HEK293T (cell line): ENCODE measurements around the gene HDAC5.

Experiments
- ARNT ChIP-seq: fragments of 450-650 bp; IDR thresholded peaks from 2 replicates; pipeline ENCODE4 v1.6.1; 2017; ENCODE audit warnings: mild to moderate bottlenecking
- BHLHE40 ChIP-seq: fragments of 450-650 bp; IDR thresholded peaks from 2 replicates; pipeline ENCODE4 v1.6.1; 2016; ENCODE audit warnings: mild to moderate bottlenecking, moderate library complexity, borderline replicate concordance
- ELF4 ChIP-seq: fragments of 450-650 bp; IDR thresholded peaks from 2 replicates; pipeline ENCODE4 v1.6.1; 2017; ENCODE audit warnings: antibody characterized with exemption
- FOXA1 ChIP-seq: fragments of 450-650 bp; IDR thresholded peaks from 2 replicates; pipeline ENCODE4 v1.6.1; 2016; ENCODE audit warnings: mild to moderate bottlenecking
- HDGF ChIP-seq: fragments of 450-650 bp; IDR thresholded peaks from 2 replicates; pipeline ENCODE4 v1.6.1; 2017; ENCODE audit warnings: antibody characterized with exemption, borderline replicate concordance
- LEF1 ChIP-seq: fragments of 450-650 bp; IDR thresholded peaks from 2 replicates; pipeline ENCODE4 v1.6.1; 2017; ENCODE audit warnings: mild to moderate bottlenecking, borderline replicate concordance
- SP1 ChIP-seq: fragments of 450-650 bp; IDR thresholded peaks from 2 replicates; pipeline ENCODE4 v1.6.1; 2017
- SUZ12 ChIP-seq: fragments of 450-650 bp; IDR thresholded peaks from 2 replicates; pipeline ENCODE4 v1.6.1; 2016; ENCODE audit warnings: mild to moderate bottlenecking
- TARDBP ChIP-seq: fragments of 450-650 bp; IDR thresholded peaks from 2 replicates; pipeline ENCODE4 v1.6.1; 2016
- ZNF384 ChIP-seq: fragments of 450-650 bp; IDR thresholded peaks from 2 replicates; pipeline ENCODE4 v1.6.1; 2016
- TF ChIP-seq, protein P1 (sequence below): fragments of 450-650 bp; IDR thresholded peaks from 2 replicates; pipeline ENCODE4 v1.6.1; 2016

DNA sequence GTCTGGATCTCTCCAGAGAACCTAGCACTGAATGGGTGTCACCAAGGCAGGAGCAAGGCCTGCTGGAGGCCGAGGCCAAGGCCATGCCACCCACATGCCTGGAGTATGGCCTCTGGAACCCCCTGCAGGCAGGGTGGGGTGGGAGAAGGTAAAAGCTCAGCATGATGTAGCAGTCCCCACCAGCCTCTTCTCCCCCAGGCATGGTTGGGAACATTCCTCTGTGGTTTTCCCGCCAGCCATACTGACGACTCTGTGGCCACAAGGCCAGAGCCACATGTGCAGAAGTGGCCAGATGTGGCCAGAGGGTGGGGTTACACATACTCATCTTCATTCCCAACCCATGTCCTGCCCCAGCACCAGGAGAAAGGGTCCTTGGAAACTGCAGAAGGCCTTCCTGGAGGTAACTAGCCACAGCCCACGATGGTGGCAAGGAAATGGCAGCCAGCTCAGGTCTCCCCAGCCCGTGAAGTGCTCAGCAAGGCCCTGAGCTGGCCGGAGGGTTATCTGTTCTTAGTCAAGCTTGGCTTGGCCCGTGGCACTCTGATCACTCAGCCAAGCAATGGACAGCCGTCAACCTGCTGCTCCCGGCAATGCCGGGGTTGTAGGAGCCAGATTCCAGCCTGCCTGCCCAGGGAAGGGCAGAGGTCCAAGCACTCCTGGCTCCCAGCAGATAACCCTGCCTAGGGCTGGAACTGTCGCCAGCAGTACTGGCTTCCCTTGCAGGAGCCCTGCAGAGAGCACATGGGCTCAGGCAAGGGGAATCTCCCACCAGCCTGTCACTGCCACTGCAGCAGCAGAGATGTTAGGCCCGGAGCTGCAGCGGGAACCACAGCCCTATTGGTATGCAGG, 26.1 kb downstream of the HDAC5 start:
- TF ChIP-seq, protein P1, sequence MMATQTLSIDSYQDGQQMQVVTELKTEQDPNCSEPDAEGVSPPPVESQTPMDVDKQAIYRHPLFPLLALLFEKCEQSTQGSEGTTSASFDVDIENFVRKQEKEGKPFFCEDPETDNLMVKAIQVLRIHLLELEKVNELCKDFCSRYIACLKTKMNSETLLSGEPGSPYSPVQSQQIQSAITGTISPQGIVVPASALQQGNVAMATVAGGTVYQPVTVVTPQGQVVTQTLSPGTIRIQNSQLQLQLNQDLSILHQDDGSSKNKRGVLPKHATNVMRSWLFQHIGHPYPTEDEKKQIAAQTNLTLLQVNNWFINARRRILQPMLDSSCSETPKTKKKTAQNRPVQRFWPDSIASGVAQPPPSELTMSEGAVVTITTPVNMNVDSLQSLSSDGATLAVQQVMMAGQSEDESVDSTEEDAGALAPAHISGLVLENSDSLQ = no peak
- TF ChIP-seq BHLHE40 = no peak
- TF ChIP-seq FOXA1 = no peak
- no peak for TF ChIP-seq LEF1
- no peak for TF ChIP-seq ELF4
- TF ChIP-seq HDGF = no peak
- TF ChIP-seq SP1 = no peak
- no peak for TF ChIP-seq ZNF384
- TF ChIP-seq SUZ12 = no peak
- no peak for TF ChIP-seq TARDBP
- no peak for TF ChIP-seq ARNT
